Heart right ventricle (tissue), 16 donors: ENCODE measurements around the gene COL6A2. TPM values are rescaled to one million over a fixed set of nuclear protein-coding genes. Genes with fewer than 3 reads are reported as not detected.

Experiments
- ATAC-seq, 8 donors: fragments of 200-7000 bp; cut with Tn5 transposase; one replicate each; pipeline ENCODE4 v1.9.1; 2020; ENCODE audit warnings: mild to moderate bottlenecking in 8 of 8, moderate library complexity in 8 of 8, moderate number of reproducible peaks in 1 of 8
- DNase-seq, 2 donors: peaks; one replicate each; pipeline ENCODE4 v3.0.0-alpha.2; 2020
- H3K27ac ChIP-seq, 10 donors: fragments of 200-600 bp; sonication (generic) in 2 of 10; one replicate each; pipeline versions ENCODE4 v1.5.0 to v1.8.0; 2020 to 2022; ENCODE audit warnings: mild to moderate bottlenecking in 3 of 10
- H3K27me3 ChIP-seq, 7 donors: fragments of 200-600 bp; one replicate each; pipeline ENCODE4 v1.8.0; 2021 to 2022; ENCODE audit warnings: mild to moderate bottlenecking in 2 of 7
- H3K36me3 ChIP-seq, 9 donors: fragments of 200-600 bp; sonication (generic) in 1 of 9; one replicate each; pipeline versions ENCODE4 v1.5.0 to v1.8.0; 2020 to 2022; ENCODE audit warnings: mild to moderate bottlenecking in 2 of 9
- H3K4me1 ChIP-seq, 9 donors: fragments of 200-600 bp; sonication (generic) in 1 of 9; one replicate each; pipeline versions ENCODE4 v1.5.0 to v1.8.0; 2020 to 2022; ENCODE audit warnings: mild to moderate bottlenecking in 4 of 9
- H3K4me3 ChIP-seq, 10 donors: fragments of 200-600 bp; sonication (generic) in 2 of 10; one replicate each; pipeline versions ENCODE4 v1.5.0 to v1.8.0; 2020 to 2022; ENCODE audit warnings: mild to moderate bottlenecking in 7 of 10, moderate library complexity in 2 of 10
- H3K9me3 ChIP-seq, 11 donors: fragments of 200-600 bp in 10 of 11; sonication (generic) in 2 of 11; one replicate each; pipeline versions ENCODE4 v1.5.0 to v1.8.0; 2013 to 2022; ENCODE audit warnings: mild to moderate bottlenecking in 2 of 11, control low read depth in 1 of 11, moderate library complexity in 1 of 11
- CTCF ChIP-seq, 9 donors: fragments of 200-600 bp; sonication (generic) in 2 of 9; IDR thresholded peaks; one replicate each; pipeline versions ENCODE4 v1.5.0 to v1.8.0; 2021 to 2022; ENCODE audit warnings: antibody characterized with exemption in 9 of 9, mild to moderate bottlenecking in 5 of 9, moderate library complexity in 1 of 9
- WGBS, 2 donors: extraction: QIAGEN DNeasy Blood & Tissue Kit; methylation state at CpG; one replicate each; pipeline ENCODE4 v1.1.7; 2013; ENCODE audit warnings: inconsistent platforms in 1 of 2; 5-methylcytosine and 5-hydroxymethylcytosine counted together
- intact Hi-C, 10 donors: fragments of 100-400 bp; cut with DNase I; formaldehyde crosslinking; loops; one replicate each; pipeline versions ENCODE4 v1.11.1 to v1.14.2; 2022
- polyA plus RNA-seq, 2 donors: library from polyadenylated mRNA; stranded (reverse); fragments of 200-250 nt; gene quantifications; one replicate each; pipeline ENCODE4 v1.2.3, GENCODE V29; 2013
- total RNA-seq, 10 donors: library from RNA; stranded (reverse); fragmentation: NEBNext Ultra II Directional in 3 of 10; extraction: Animal tissue kit (Norgen Biotek cat#: 25700) in 3 of 10; gene quantifications; one replicate each; pipeline versions ENCODE4 v1.2.1 to v1.2.4, GENCODE V29; 2021 to 2023
- donor health status: Arrhythmogenic right ventricular cardiomyopathy.
- donor health status: ischemic (EF 13 %, LVEDD 7.1; RV severe dilation, severe dysfunction).
- donor health status: healthy with polysubstance abuse.
- donor health status: DM: no; HTN: yes; CAD: no.
- donor health status: DM: no; HTN: no; CAD: no.
- donor health status: ischemic (EF 25% LVEDD 6.9; RV normal size, moderate dysfunction).
- donor health status: ischemic (EF 25% LVEDD 5.7; RV mildly dilated, moderate dysfunction).
- donor health status: healthy.
- donor health status: DM: yes; HTN: yes; CAD: no.
- donor health status: Ischemic cardiomyopathy.
- donor health status: ischemic (EF 35%, LVEDD 5.7; RV mildly dilated, moderate dysfunction).
- donor health status: nonischemic (EF 11% LVEDD 7.7; RV severe dilation, severe dysfunction).
- donor health status: DM: yes; HTN: yes; CAD: no.
- donor health status: PGD.
- donor health status: ischemic (EF 29% LVEDD 5.4; RV normal size, mild dysfunction).
- donor health status: nonischemic (EF 23%, LVEDD 6.1; RV moderate dilation, normal function).

Gene COL6A2
- total and polyA plus RNA-seq, 12 donors: 76.6 to 370 (median 162) TPM

GRCh38 chr21:46156678-46157077, 58.8 kb downstream of the COL6A2 start:
- no peak for DNase-seq

GRCh38 chr21:46157396-46157986, 59.6 kb downstream of the COL6A2 start:
- Histone ChIP-seq H3K27ac (no peak overlapping the region), H3K9me3 (no peaks in the 10 kb centered on the region), H3K36me3 (peaks cover 0 to 5% (median 0%) of the 10 kb centered on the region in 9 donors), H3K4me3 (no peak overlapping the region), H3K4me1 (peaks cover 4 to 14% (median 10%) of the 10 kb centered on the region in 9 donors), H3K27me3 (no peaks in the 10 kb centered on the region)
- no peak for TF ChIP-seq CTCF (IDR thresholded peaks at IDR 0.05)
- no peak for ATAC-seq
- intact Hi-C loops: loop anchor here in 2 of 10 donors (10.0 kb wide), 1 partner anchor 57 kb away; no protein-coding TSS in a partner anchor
- no peak for DNase-seq
- 83 to 92% methylated on average over 11 to 12 of the region's 12 CpGs for WGBS, 2 donors

More at GRCh38 chr21:46156678-46157077, 58.8 kb downstream of the COL6A2 start:
- Histone ChIP-seq H3K27me3 (no peaks in the 10 kb centered on the region), H3K27ac (no peak overlapping the region), H3K4me3 (no peak overlapping the region), H3K4me1 (peaks cover 4 to 15% (median 10%) of the 10 kb centered on the region in 9 donors), H3K36me3 (peaks cover 0 to 5% (median 0%) of the 10 kb centered on the region in 9 donors), H3K9me3 (no peaks in the 10 kb centered on the region)
- WGBS, 2 donors: 59 to 79% methylated on average over 10 of the region's 10 CpGs
- no peak for TF ChIP-seq CTCF (IDR thresholded peaks at IDR 0.05)
- ATAC-seq: no peak
- intact Hi-C loops: loop anchor here in 2 of 10 donors (10.0 kb wide), 1 partner anchor 58 kb away; no protein-coding TSS in a partner anchor

- DNase-seq: no peak
These were observed 60.1 kb downstream of the COL6A2 start for GRCh38 chr21:46157987-46158451.

More at GRCh38 chr21:46157987-46158451, 60.1 kb downstream of the COL6A2 start:
- H3K4me1 ChIP-seq: peaks cover 4 to 9% (median 7%) of the 10 kb centered on the region in 9 donors
- H3K27me3 ChIP-seq: no peaks in the 10 kb centered on the region
- no peak overlapping the region for H3K27ac ChIP-seq
- 89 to 92% methylated on average over 15 of the region's 15 CpGs for WGBS, 2 donors
- no peaks in the 10 kb centered on the region for H3K9me3 ChIP-seq
- no peak for TF ChIP-seq CTCF (IDR thresholded peaks at IDR 0.05)
- H3K4me3 ChIP-seq: no peak overlapping the region
- ATAC-seq: no peak
- H3K36me3 ChIP-seq: peaks cover 0 to 5% (median 0%) of the 10 kb centered on the region in 9 donors
- intact Hi-C loops: loop anchor here in 2 of 10 donors (10.0 kb wide), 1 partner anchor 57 kb away; no protein-coding TSS in a partner anchor
